Measurements from ENCODE around the gene ZFHX2. TPM values are rescaled to one million over a fixed set of nuclear protein-coding genes. Genes with fewer than 3 reads are reported as not detected.

Gene ZFHX2
- total RNA-seq, 1 donor from 2014 or later = 39.1 TPM

- Mint-ChIP-seq H3K9me3 (ENCODE audit: unreplicated experiment) (peaks cover 11% of the 10 kb centered on the region), H3K27ac (ENCODE audit: unreplicated experiment) (no peak overlapping the region), H3K4me1 (ENCODE audit: low read depth, unreplicated experiment) (peaks cover 18% of the 10 kb centered on the region), H3K4me3 (ENCODE audit: unreplicated experiment) (no peak overlapping the region), H3K27me3 (ENCODE audit: unreplicated experiment) (peaks cover 19% of the 10 kb centered on the region), H3K36me3 (ENCODE audit: unreplicated experiment) (peaks cover 4% of the 10 kb centered on the region)
- no peak for TF ChIP-seq CTCF (IDR thresholded peaks at IDR 0.05; ENCODE audit: partially characterized antibody, unreplicated experiment)
- DNase-seq = no peak
Measured at GRCh38 chr14:23565626-23566025, 14.1 kb upstream of the ZFHX2 start.

- Mint-ChIP-seq H3K4me3 (ENCODE audit: unreplicated experiment) (no peak overlapping the region), H3K9me3 (ENCODE audit: unreplicated experiment) (peaks cover 14% of the 10 kb centered on the region), H3K27ac (ENCODE audit: unreplicated experiment) (no peak overlapping the region), H3K4me1 (ENCODE audit: low read depth, unreplicated experiment) (peaks cover 18% of the 10 kb centered on the region), H3K27me3 (ENCODE audit: unreplicated experiment) (peaks cover 19% of the 10 kb centered on the region), H3K36me3 (ENCODE audit: unreplicated experiment) (peaks cover 4% of the 10 kb centered on the region)
- no peak for TF ChIP-seq CTCF (IDR thresholded peaks at IDR 0.05; ENCODE audit: partially characterized antibody, unreplicated experiment)
- DNase-seq = no peak
Measured at GRCh38 chr14:23564876-23565275, 13.3 kb upstream of the ZFHX2 start.

GRCh38 chr14:23564181-23564812 is 12.7 kb upstream of the ZFHX2 start:
- Mint-ChIP-seq H3K27ac (ENCODE audit: unreplicated experiment) (peak overlapping the region; percentile 20), H3K27me3 (ENCODE audit: unreplicated experiment) (peaks cover 18% of the 10 kb centered on the region), H3K9me3 (ENCODE audit: unreplicated experiment) (peaks cover 14% of the 10 kb centered on the region), H3K4me3 (ENCODE audit: unreplicated experiment) (no peak overlapping the region), H3K36me3 (ENCODE audit: unreplicated experiment) (peaks cover 2% of the 10 kb centered on the region), H3K4me1 (ENCODE audit: low read depth, unreplicated experiment) (peaks cover 16% of the 10 kb centered on the region)
- no peak for TF ChIP-seq CTCF (IDR thresholded peaks at IDR 0.05; ENCODE audit: partially characterized antibody, unreplicated experiment)
- DNase-seq = peak; percentile 8

- peak; percentile 7 for DNase-seq
- peaks cover 14% of the 10 kb centered on the region for H3K4me1 Mint-ChIP-seq (ENCODE audit: low read depth, unreplicated experiment)
- no peak for TF ChIP-seq CTCF (IDR thresholded peaks at IDR 0.05; ENCODE audit: partially characterized antibody, unreplicated experiment)
- no peak overlapping the region for H3K4me3 Mint-ChIP-seq (ENCODE audit: unreplicated experiment)
- no peaks in the 10 kb centered on the region for H3K36me3 Mint-ChIP-seq (ENCODE audit: unreplicated experiment)
- no peak overlapping the region for H3K27ac Mint-ChIP-seq (ENCODE audit: unreplicated experiment)
- peaks cover 17% of the 10 kb centered on the region for H3K27me3 Mint-ChIP-seq (ENCODE audit: unreplicated experiment)
- peaks cover 14% of the 10 kb centered on the region for H3K9me3 Mint-ChIP-seq (ENCODE audit: unreplicated experiment)
Measured at GRCh38 chr14:23563473-23564180, 12.1 kb upstream of the ZFHX2 start.
